HG03108 (cell line): Measurements from ENCODE around the gene AUH.
"Not testable (repeated sequence)": the region's sequence is repeated elsewhere in the genome, so short reads cannot be mapped to it uniquely, and the experiment has no call there.

ENCODE experiments used
- ATAC-seq: cut with Tn5 transposase; IDR thresholded peaks from one replicate; pipeline ENCODE4 v1.9.1; 2021; ENCODE audit warnings: moderate library complexity; ENCODE audit not compliant: unreplicated experiment

The AUH gene

DNA sequence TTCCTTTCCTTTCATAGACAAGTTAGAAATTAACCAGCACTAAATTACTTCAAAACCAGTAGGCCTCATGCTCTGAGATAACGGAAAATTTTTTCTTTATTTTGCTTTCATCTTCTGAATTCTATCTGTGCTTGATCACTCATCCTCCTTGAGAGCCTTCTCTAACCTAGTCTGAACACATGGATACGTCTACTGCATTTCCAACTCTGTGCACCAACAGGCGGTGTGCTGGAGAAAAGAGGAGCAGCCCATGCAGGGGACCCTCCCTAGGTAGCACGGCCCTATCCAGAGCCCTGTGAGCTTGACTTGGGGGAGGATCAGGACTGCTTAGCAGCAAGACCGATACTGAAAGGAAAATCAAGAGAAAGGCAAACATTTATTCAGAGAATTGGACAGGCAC is 149.8 kb downstream of the AUH start:
- ATAC-seq = no peak

DNA sequence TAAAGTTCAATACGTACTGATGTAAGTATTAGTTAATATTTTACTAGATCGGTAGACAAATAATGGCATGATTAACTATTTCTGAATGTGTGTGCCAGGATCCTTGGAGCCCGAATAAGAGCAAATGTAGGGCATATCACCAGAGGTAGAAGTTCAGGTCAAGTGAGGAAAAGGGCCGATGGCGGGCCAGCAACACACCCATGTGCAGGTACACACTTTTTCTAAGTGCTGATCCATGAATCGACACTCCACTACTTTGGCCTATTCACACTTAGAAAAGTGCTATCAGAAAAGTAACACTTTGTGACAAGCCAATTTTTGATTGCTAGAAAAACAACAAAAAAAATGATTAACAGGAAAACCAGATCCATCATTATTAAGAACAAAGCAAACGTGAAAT is 150.3 kb downstream of the AUH start:
- no peak for ATAC-seq

DNA sequence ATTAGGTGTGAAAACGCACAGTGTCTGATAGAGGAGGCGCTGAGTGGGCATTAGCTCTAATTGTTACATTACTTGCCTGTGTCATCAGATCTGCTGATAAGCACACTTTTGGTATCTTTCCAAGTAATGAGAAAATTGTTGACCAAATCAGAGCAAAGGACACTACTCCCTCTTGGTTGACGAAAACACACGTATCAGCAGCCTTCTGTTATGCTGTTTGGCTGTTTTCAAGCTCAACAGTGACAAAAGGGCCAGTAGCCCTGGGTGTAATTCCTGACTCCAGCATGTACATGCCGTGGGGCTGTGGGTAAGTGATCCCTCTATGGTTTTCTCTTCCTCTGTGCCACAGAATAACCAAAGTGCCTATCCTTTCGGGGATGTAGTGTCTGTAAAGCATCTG is 151.4 kb downstream of the AUH start:
- ATAC-seq = no peak

DNA sequence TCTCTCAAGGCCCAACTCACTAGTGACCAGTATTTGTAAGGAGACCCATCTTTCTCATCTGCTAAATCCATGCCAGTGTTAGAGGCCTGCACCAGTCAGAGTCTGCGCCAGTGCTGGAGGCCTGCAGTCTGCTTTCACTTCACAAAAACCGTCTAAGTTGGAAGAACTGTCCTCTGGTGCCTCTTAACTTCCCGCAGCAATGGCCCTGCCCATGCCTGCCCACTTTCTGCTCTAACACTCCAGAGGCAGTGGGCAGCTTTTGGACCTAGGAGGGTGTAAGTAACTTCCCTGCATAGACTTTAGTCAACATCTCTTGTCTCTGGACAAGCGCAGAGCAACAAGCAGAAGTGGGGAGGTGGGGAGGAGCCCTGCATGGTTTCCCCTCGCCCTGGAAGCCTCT is 152.9 kb downstream of the AUH start:
- no peak for ATAC-seq

DNA sequence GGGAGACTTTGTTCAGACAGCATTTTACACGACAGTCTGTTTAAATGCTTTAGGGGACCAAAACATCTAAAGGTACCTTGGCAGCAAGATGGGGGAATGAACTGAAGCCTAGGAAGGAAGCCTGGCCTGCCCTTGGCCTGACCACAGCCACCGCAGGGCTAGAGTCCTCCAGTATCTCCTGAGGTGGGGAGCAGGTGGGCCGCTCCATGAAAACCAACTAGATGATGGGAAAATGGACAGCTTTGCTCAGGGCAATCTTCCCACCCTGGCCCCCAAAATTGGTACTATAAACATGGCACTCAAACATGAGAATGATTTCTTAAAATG is 153.3 kb downstream of the AUH start:
- ATAC-seq = no peak

DNA sequence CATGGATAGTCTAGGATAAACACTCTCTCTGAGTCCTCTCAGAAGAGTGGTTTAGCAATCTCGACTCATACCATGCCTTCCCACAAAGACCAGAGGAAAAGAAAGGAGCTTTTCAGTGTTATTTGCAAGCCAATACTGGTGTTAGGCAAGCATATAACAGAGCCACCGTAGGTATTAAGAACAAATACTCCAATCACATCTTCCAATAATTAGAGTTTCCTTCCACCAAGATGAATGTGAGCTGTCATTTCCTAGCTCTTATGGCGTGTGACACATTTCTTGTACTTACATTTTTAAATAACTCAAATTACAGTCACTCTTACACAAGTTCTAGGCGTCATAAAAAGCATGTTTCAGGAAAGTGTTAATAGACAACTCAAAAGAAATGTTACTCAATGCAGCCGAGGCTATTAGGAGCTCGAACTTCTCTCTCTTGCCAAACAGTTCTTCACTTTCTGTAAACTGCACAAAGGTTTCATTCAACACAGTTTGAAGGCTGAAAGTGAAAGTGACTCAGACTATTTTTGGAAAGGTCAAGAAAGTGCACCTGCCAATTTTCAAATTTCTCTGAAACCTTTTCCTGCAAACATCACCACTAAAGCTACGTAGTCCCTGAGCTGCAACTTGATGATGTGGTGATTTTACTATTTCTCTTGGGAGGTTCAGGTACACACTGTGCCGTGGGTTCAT is 153.8 kb downstream of the AUH start:
- ATAC-seq = peak; percentile 83

DNA sequence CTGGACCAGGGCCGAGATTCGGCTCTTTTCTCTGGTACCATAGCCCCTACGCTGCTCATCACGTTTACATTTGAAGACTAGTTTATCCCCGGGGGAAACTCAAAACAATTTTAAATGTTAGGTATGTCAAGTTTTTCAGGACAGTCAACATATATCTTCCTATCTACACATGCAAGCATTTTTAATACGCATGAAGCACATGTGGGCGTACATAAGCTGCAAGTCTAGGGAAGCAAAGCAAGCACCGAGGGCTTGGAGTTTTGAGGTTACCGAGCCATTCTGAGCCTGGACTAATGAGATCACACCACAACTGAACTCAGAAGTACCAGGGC is 154.4 kb downstream of the AUH start:
- no peak for ATAC-seq

DNA sequence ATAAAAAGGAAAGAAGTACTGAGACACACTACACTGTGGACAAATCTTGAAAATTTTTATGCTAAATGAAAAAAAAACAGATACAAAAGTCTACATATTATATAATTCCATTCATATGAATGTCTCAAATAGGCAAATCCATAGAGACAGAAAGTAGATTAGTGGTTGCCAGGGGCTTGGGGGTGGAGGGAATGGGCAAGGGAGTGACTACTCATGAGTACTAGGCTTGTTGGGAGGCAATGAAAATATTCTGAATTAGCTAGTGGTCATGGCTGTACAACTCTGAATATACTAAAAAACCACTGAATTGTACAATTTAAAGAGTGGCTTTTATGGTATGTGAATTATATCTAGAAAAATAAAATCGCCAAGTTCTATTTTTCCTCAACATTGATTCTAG is 154.9 kb downstream of the AUH start:
- no peak for ATAC-seq

DNA sequence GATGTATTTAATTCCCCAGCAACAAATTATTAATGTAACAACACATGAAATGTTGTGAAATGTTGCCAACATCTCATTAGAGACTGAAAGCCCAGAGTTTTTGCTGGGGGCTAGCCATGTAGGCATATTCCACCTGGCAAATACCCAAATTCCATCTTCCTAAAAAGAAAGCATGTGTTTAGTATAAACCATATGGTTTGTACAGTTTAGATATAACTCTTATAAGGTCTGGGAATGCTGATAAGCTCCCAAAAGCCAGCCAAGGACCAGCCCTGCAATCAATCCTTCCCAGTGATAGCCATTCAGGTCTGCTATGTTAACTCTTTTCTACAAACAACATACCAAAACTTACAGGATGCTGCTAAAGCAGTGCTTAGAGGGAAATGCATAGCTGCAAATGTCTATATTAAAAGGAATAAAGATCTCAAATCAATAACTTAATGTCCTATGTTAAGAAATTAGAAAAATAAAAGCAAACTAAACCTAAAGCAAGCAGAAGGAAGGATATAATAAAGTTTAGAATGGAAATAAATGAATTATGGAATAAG is 158.9 kb downstream of the AUH start:
- ATAC-seq = no peak

DNA sequence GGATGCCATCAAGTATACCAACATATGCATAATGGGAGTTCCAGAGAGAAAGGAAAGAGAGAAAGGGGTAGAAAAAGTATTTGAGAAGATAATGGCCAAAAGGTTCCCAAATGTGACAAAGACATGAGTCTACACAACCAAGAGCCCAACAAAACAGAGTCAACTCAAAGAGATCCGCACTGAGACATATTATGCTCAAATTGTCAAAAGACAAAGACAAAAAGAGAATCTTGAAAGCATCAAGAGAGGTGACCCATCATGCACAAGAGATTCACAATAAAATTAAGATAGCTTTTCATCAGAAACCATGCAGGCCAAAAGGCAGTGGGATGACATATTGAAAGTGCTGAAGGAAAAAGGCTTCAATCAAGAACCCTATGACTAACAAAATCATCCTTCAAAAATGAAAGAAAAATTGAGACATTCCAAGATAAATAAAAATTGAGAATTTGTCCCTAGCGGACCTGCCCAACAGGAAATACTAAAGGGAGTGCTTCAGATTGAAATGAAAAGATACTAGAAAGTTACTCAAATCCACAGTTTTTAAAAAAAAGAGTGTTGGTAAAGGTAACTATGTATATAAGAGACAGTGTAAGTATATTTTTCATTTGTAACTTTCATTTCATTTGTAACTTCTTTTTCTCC is 160.9 kb downstream of the AUH start:
- no peak for ATAC-seq

DNA sequence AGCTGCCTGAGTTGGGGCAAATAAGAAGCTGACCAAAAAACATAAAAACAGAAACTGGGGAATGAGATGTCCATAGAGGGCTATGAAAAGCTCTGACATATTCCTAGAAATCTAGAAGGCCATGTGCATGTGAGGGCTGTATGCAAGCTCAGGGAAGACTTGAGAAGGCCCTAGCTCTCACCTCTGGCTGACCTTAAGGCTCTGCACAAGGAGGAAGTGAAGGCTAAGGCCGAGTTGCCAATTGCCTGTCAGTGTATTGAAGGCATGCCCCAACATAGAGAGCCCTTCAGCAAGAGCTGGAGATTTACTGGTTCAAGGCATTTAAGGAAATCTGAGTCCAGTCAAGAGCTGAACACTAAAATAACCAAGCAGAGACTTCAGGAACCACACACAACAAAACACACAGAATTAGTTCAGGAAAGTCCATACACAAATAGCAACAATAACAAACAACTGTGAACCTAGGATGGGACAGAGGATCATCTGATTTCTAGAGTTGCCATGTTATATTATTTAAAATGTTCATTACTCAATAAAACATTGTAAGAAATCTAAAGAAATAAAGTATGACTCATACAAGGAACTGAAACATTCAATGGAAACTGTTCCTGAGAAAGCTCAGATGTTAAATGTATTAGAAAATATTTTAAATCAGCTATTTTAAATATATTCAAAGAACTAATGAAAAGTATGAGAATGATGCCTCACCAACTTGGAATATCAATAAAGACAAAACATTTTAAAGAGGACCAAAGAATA is 161.8 kb downstream of the AUH start:
- no peak for ATAC-seq

DNA sequence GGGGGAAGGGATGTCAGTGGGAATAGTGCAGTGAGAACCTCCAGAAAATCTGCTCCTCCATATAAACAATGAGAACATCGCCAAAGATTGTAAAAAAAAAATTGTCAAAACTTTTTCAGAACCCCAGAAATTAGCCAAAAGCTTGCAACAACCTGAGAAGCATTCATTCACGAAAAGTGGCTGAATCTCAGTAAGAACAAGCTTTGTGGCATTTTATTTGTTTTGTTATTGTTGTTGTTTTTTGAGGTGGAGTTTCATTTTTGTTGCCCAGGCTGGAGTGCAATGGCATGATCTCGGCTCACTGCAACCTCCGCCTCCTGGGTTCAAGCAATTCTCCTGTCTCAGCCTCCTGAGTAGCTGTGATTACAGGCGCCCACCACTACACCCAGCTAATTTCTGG is 162.8 kb downstream of the AUH start:
- not testable (repeated sequence) for ATAC-seq

DNA sequence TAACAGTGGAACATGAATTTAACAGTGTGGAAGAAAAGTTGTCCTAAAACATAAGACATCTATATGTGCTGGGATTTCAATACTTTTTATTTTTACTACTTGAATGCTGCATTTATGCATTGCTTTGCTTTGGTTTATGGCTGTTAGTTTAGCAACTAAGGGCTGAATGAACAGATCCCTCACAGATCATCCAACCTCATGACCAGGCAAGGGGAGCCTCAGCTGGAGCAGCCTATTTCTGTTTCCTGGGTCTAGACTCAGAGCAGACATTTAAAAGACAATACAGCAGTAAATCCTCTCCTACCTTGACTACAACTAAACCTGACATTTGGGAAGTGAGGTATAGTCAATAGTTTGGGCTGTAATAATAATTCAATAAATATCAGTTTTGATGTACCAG is 163.3 kb downstream of the AUH start:
- no peak for ATAC-seq

DNA sequence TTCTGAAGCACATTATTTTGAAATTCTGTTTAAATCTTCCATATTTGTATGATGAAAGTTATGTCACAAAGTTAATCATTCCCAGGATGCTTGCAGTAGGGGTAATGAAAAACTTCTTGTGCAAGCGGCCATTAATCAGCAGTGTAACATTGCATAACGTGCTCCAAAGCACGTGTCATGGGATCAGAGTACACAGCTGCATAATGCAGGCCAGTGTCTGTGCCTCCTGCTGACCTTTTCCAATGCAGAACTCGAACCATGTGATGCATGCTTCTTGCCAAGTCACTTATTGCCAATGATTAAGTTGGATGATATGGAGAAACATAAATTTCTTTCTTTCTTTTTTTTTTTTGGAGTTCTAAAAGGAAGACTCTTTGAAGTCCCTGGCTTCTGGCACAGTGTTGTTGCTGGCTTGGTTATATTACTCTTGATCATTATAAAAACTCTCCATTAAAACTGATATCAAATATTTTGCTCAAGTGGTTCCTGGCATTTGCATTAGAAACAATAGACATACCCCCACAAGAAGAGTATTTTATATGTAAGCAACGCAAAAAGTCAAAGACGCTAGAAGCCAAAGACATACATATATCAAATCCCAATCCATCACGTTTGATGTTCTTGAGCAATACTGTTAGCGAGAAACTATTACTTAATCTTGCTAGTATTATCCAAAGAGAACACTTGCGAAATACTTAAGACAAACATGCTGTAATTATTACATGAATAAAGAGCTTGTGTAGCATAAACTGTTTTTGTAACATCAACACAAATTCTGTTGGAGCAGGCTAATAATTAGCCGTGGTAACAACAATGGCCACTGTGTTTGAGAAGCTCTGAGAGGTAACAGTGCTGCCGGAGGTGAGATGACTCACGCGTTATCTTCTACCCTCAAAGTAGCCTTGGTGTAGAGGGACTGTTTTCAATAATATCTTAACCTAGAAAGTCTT is 164.2 kb downstream of the AUH start:
- no peak for ATAC-seq

DNA sequence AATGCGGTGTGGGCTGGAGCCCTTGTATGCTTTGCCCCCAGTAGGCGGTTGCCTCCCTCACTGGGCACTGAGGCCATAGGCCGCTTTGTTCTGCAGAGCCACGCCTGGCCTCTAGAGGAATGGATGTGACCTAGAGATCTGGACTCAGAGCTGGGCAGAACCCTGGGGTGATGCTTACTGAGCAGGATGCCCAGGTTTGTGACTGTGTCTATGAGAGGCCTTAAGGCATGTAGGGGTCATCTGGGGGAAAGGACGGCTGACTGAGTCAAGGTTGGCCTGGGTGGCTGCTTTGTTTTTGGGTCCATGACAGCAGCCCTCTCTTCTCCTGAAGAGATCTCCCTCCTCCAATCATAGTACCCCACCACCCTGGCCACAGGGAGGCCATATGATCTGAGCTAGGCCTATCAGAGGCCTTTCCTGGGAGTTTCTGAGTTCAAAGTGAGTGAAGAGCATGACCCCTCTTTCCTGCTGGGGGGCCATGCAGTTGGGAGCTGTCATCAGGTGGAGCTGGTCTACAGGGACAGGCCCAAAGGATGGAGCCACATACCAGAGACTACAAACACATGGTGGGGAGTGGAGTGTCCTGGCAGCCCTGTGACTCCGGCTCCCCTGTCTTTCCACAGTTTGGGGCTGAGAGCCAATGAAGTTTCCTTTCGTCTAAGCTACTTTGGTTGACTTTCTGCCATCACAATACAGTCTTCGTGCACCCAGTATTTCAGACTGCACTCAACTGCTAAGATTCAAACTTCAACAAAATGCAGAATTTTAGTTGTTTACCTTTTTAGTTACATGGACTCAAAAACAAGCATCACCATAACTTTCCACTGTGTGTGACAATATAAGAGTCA is 165.4 kb downstream of the AUH start:
- no peak for ATAC-seq

DNA sequence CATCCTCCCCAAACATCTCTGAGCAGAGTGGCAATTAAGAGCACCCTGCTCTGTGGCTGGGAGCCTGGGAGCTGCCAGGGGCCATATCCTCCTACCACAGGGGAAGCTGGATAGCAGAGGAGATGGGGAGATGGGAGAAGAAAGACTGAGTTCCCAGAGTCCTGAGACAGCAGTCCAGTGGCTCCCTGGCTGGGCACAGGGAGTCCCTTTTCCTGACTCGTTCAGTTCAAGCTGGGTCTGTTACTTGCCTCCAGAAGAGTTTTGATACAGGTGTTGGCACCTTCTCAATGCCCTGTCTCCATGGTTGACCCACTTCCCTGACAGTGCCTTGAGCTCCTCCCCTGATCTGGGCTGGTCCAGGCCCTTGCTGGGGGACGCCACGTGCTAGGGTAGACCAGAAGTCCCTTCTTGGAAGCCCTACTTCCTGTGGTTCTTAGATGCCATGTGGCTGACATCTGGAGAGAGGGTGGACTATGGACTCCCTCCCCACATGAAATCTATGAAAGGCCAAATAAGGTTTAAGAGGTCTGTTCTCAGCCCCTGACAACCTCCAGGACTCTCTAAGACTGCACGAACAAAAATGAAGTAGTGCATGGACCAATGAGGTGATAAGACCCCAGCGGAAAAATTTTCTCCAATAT is 166.2 kb downstream of the AUH start:
- no peak for ATAC-seq

DNA sequence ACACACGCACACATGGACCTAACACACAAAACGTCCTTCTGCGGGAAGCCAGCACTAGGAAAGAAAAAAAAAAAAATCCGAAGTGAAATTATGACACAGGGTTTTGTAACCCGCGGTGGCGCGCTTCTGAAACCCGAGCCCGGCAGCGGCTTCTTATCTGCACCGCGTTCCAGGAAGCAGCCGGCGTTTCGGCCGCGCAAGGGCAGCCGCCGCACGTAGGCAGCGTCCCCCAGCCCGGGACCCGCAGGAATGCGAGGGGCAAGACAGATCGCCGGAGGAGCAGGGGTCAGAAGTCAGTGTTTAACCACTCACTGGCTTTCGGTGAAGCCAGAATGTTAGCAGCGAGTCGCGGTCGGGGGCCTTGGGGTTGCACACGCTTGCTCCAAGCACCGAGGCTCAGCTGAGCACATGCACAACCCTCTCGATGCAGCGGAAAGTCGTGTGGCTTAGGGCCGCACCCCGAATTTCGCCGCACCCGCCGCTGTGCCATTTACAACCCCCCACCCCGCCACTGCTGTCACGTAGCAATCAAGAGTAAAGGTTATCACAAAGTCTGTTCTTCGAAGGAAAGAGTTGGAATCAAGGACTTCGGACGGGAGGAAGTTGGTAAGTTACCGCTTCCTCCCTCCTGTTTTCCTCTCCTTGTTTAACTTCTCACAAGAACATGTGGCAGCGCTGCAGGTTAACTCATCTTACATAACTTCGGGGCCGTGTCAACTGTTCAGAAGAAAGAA is 167.9 kb downstream of the AUH start:
- peak; percentile 45 for ATAC-seq

DNA sequence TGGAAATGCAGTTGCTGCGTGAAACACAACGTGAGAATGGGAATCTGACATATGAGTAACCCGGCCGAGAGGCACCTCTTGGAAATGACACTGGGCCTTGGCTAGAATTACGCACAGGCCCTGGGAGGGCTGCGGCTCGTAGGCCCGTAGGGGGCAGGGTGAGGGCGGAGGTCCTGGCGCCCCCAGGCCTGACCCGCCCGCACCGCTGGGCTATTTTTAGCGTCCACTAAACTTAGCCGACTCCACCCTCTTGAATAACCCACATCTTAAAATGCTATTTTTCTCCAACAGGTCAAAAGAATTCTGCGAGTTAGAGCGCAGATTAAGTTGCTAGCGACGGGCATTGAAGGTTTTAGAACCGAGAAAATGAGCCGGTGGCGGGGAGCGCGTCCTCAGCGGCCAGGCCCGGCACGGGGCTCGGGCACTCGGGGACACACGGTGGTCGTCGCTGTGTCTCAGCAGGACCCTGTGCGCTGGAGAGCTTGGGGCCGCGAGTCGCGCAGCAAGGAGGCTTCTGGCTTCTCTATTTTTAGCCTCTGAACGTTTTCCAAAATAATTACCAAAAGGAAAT is 168.5 kb downstream of the AUH start:
- peak; percentile 6 for ATAC-seq
